Measurements from ENCODE around the gene LTB4R. TPM values are rescaled to one million over a fixed set of nuclear protein-coding genes. Genes with fewer than 3 reads are reported as not detected.

The LTB4R gene
- total and polyA plus RNA-seq, 9 of the 15 experiments (the other 6 are each of a cell fraction or from before 2014, with no cell fraction given), result 0.38 to 10.5 (median 2.8) TPM

DNA sequence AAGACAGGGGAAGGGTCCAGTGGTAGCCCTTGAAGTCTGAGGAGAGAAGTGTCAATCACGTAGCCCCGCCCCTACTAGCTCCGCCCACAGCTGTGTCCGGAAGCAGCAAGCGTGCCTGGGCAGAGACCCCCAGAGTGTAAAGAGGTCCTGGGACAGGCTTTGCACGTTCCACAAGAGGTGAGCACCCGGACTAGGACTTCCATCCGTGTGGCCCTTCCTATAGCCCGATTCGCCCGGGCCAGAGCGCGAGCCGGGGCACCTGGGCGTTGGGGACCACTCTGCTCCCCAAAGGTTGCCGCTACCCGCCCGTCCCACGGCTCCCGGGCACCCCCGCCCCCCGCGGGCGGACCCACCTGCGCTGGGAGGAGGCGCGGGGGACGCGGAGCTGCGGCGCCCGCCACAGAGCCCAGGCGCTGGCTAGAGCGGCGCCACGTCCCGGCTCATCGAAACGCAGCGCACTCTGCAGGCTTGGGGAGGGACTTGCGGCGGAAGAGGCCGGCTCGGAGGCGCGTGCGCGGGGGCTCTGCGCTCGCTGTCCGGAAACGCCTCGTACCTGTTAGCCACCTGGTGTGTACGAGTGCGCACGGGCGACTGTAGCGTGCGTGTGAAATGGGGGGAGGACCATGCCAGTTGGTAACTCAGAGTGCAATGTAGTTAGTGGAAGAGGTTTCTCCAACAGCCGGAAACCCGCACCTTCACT, 40.0 kb upstream of the LTB4R start, which contains the start of gene RABGGTA (continued):
- TF ChIP-seq, protein P1, sequence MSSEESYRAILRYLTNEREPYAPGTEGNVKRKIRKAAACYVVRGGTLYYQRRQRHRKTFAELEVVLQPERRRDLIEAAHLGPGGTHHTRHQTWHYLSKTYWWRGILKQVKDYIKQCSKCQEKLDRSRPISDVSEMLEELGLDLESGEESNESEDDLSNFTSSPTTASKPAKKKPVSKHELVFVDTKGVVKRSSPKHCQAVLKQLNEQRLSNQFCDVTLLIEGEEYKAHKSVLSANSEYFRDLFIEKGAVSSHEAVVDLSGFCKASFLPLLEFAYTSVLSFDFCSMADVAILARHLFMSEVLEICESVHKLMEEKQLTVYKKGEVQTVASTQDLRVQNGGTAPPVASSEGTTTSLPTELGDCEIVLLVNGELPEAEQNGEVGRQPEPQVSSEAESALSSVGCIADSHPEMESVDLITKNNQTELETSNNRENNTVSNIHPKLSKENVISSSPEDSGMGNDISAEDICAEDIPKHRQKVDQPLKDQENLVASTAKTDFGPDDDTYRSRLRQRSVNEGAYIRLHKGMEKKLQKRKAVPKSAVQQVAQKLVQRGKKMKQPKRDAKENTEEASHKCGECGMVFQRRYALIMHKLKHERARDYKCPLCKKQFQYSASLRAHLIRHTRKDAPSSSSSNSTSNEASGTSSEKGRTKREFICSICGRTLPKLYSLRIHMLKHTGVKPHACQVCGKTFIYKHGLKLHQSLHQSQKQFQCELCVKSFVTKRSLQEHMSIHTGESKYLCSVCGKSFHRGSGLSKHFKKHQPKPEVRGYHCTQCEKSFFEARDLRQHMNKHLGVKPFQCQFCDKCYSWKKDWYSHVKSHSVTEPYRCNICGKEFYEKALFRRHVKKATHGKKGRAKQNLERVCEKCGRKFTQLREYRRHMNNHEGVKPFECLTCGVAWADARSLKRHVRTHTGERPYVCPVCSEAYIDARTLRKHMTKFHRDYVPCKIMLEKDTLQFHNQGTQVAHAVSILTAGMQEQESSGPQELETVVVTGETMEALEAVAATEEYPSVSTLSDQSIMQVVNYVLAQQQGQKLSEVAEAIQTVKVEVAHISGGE (CRISPR knock-in tag; IDR thresholded peaks at IDR 0.05), result peak in 1 of 3 experiments; percentile 73; a peak in 1 of 6 replicates
- TF ChIP-seq ZFPM2 (CRISPR knock-in tag; IDR thresholded peaks at IDR 0.05) (no peak), MEIS2 (IDR thresholded peaks at IDR 0.05; ENCODE audit: partially characterized antibody) (peak; percentile 72)

DNA sequence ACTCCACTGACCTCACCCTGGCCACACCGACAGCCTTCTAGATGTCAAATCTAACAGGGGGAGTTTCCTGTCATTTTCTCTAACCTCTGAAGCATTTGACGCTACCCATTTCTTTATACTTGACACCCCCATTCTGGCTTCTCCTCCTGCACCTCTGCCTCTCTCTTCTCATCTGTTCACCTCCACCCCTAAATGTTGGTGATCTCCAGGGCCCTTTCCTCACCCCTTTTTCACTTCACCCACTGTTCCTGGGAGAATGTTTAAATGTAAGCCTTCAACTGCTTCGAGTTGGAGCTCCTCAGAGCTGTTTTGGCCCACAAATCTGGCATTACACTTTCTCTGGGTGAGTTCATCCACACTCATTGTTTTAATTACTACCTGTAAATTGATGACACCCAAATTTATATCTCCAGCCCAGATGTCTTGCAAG, 39.5 kb upstream of the LTB4R start:
- FAIRE-seq, result no peak
- Histone ChIP-seq H2AFZ (ENCODE audit: low read depth, low read length) (peak overlapping the region; percentile 95), H3K9me1 (ENCODE audit: control insufficient read depth, insufficient read depth, low read length) (peaks cover 2% of the 10 kb centered on the region), H3K27ac (ENCODE audit: extremely low read depth, low read depth, low read length) (peak overlapping the region; percentile 99), H3K4me1 (replicated peaks in 1 of 2; ENCODE audit: control insufficient read depth in 2 of 2, insufficient read depth in 2 of 2, low read length in 2 of 2) (peaks cover 26 to 27% of the 10 kb centered on the region in 2 experiments; a peak in 4 of 5 replicates), H3K9me3 (replicated peaks; ENCODE audit: control insufficient read depth, insufficient read depth, low read depth, low read length) (no peaks in the 10 kb centered on the region), H3K27me3 (ENCODE audit: control insufficient read depth in 2 of 2, insufficient read depth in 2 of 2, low read length in 2 of 2) (no peaks in the 10 kb centered on the region), H4K20me1 (replicated peaks; ENCODE audit: control insufficient read depth, insufficient read depth, low read length) (no peaks in the 10 kb centered on the region; the same call in 1 of the 2 replicates), H3K9ac (ENCODE audit: insufficient read depth in 1 of 2, low read depth in 2 of 2, low read length in 2 of 2) (peak overlapping the region; percentile 95 to 99), H3K79me2 (ENCODE audit: control insufficient read depth, insufficient read depth, low read length) (peaks cover 9% of the 10 kb centered on the region; the same call in 1 of the 3 replicates), H3K36me3 (ENCODE audit: control insufficient read depth, insufficient read depth, low read length) (no peaks in the 10 kb centered on the region; the same call in 2 of the 3 replicates), H3K4me3 (peak overlapping the region; percentile 94), H3K4me2 (ENCODE audit: insufficient read depth, low read length) (peak overlapping the region; percentile 92)
- intact Hi-C loops (cut with micrococcal nuclease) (loop anchor here (2.0 kb wide), 1 partner anchor 29 kb away; the partner anchor contains the start of gene TINF2), in situ Hi-C loops (cut with MboI) (no loop called here)
- TSS peak; percentile 61 for BruUV-seq (replicated peaks)
- ChIA-PET POLR2A (interaction anchor here (0.6 to 2.1 kb wide), 10 partner anchors 9 to 191 kb away, joined by 3 to 11 read pairs (median 5); partner anchors contain the start of genes CHMP4A and TINF2), CTCF (ENCODE audit: low intra/inter-chr PET ratio) (no interaction called here)
- 7% methylated on average over 3 of the region's 3 CpGs for WGBS (ENCODE audit: insufficient coverage, low coverage, missing lambda C conversion rate)
- peak; percentile 57; the same call in 1 of the 3 replicates for ATAC-seq
- DNase-seq (ENCODE audit: extremely low read depth in 1 of 4, low spot score in 3 of 4), result no peak
- no peak for TF ChIP-seq YBX1 (IDR thresholded peaks at IDR 0.05)
- TF ChIP-seq, protein P2, sequence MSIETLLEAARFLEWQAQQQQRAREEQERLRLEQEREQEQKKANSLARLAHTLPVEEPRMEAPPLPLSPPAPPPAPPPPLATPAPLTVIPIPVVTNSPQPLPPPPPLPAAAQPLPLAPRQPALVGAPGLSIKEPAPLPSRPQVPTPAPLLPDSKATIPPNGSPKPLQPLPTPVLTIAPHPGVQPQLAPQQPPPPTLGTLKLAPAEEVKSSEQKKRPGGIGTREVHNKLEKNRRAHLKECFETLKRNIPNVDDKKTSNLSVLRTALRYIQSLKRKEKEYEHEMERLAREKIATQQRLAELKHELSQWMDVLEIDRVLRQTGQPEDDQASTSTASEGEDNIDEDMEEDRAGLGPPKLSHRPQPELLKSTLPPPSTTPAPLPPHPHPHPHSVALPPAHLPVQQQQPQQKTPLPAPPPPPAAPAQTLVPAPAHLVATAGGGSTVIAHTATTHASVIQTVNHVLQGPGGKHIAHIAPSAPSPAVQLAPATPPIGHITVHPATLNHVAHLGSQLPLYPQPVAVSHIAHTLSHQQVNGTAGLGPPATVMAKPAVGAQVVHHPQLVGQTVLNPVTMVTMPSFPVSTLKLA (conservative IDR thresholded peaks at IDR 0.05), result 0 out of 4 replicates have a peak, but pooled peaks of 1 of the 2 experiments have one; percentile 20
- TF ChIP-seq L3MBTL2 (IDR thresholded peaks at IDR 0.05), result peak; percentile 39; the same call in 1 of the 2 replicates
- no peak for TF ChIP-seq TRIM28 (IDR thresholded peaks at IDR 0.05)

Data from K562 (cell line).